Fibroblast of the aortic adventitia (primary cell): ENCODE measurements around the gene ZNF8. TPM values are rescaled to one million over a fixed set of nuclear protein-coding genes. Genes with fewer than 3 reads are reported as not detected.
A peak's percentile ranks its signal among the peaks of the same experiment; 100 is the strongest.
"Not testable (repeated sequence)": the region's sequence is repeated elsewhere in the genome, so short reads cannot be mapped to it uniquely, and the experiment has no call there.

Source experiments
- DNase-seq: peaks from one replicate; pipeline ENCODE4 v3.0.0-alpha.2; 2010; ENCODE audit warnings: low read depth
- H3K4me3 ChIP-seq: 2 replicates; pipeline ENCODE4 v1.5.1; 2011; ENCODE audit warnings: low read depth, mild to moderate bottlenecking, control low read depth, low read length, moderate library complexity
- CTCF ChIP-seq: IDR thresholded peaks from 2 replicates; pipeline ENCODE4 v1.5.1; 2011; ENCODE audit warnings: mild to moderate bottlenecking, low read length, control low read depth, inconsistent platforms; ENCODE audit not compliant: insufficient read depth
- total RNA-seq: library from RNA; depleted of rRNA; stranded (reverse); fragments of >200 nt; gene quantifications from 2 replicates; pipeline ENCODE4 v1.2.3, GENCODE V29; 2012; ENCODE audit warnings: low replicate concordance

The ZNF8 gene
- 5.1 and 7.6 TPM in 2 replicates for total RNA-seq

DNA sequence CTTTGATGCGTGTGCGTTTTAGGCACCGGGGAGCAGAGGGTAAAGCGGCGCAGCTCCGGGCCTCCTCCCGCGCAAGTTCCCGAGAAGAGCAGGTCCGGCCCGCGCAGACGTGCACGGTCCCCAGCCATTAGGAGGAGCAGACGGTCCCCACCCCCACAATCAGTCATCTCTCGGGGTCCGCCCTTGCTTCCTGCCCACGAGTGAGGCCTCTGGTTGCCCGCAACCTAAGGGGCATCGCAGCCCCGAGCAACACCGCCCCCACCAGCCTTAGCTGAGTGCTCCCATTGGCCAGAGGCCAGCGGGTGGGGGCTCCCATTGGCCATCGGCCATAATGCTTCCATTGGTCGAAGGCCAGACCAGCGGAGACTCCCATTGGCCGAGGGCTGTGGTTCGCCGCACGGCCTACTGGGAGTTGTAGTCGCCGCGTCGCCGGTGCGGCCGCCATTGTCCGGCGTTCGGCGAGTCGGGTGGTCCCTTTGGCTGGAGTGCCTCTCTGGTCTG, at the start of gene ZNF8:
ZNF8 (plus strand) TSS at position 415 of the 501 bp plus-strand sequence. CDS start 127 bp downstream, outside the sequence.
- DNase-seq, result peak; percentile 96
- peak within 1 kb of the TSS; percentile 88 for H3K4me3 ChIP-seq
- no peak for TF ChIP-seq CTCF

- DNase-seq, result peak; percentile 7
- H3K4me3 ChIP-seq, result peak overlapping the region; percentile 67
- peak; percentile 27 for TF ChIP-seq CTCF
Measured at GRCh38 chr19:58229255-58229639, 49.5 kb upstream of the ZNF8 start.

DNA sequence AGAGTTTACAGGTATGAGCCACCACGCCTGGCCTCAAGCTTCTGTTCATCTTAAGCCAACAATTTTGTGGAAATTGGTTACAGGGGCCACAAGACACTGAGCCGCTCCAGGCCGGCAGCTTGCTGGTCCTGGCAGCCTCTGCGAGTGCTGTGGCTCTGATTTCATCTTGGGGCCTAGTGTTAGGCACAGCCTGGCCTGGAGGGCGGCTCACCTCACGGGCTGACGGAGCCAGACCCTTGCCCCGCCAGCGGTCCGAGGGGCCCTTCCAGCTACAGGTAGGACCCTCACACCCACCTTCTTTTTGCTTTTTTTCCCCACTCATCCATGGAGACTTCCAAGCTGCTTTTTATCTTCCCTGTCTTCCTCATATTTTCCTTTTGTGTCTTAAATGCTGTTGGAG, 41.4 kb upstream of the ZNF8 start:
- no peak for DNase-seq
- TF ChIP-seq CTCF, result no peak

GRCh38 chr19:58243351-58243750, 35.4 kb upstream of the ZNF8 start:
- no peak overlapping the region for H3K4me3 ChIP-seq
- TF ChIP-seq CTCF, result no peak
- no peak for DNase-seq

More for the DNA sequence above, 41.4 kb upstream of the ZNF8 start:
- no peak overlapping the region for H3K4me3 ChIP-seq

DNA sequence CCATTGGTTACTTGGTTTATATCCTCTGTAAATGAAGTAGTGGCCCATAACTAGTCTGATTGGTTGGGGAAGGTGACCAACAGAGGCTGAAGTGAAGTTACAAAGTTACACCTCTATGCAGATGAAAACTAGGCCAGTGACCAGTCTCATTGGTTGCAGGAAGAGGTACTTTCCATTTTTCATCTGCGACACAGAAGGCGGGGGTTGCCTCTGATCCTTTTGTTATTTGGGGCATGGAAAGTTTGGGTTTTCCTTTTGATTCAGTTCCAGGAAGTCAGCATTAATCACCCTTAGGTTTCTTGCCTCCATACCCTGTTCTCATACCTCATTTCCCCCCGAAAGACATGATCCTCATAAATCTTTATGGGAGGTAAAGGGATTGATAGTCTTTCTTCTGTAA, 29.9 kb upstream of the ZNF8 start:
- no peak overlapping the region for H3K4me3 ChIP-seq
- no peak for TF ChIP-seq CTCF
- no peak for DNase-seq

DNA sequence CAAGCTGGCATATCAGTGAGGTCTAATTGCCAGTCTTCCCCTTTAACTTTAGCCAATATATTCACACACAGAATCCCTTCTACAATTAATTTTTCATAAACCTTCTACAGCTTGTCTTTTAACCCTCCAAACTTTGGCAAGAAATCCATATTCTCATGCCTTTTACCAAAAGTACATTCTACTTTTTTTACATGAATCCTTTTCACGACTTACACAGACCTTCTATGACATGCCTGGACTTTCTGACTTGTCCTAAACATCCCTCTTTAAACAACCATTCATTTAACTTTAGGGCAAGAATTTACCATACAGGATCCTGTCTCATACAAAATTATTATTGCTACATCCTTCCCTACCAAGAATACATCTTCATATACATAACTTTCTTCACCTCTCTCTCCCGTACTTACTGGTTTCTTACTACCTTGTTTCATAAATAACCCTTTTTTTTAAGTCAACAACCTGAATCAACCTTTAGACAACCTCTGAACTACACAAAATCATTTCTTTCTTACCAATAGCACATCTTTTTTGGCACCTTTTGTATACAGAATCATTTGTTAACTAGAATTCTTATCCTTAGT, 26.6 kb upstream of the ZNF8 start:
- H3K4me3 ChIP-seq, result no peak overlapping the region
- DNase-seq, result no peak

DNA sequence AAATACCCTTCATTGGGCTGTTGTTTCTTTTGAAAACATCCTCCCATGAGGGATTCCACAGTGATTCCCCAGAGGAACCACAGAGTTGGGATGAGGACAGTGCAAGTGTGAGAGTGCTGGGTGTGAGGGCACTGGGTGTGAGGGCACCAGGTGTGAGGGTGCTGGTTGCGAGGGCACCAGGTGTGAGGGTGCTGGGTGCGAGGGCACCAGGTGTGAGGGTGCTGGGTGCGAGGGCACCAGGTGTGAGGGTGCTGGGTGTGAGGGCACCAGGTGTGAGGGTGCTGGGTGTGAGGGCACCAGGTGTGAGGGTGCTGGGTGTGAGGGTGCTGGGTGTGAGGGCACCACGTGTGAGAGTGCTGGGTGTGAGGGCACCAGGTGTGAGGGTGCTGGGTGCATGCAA, 20.5 kb upstream of the ZNF8 start:
- not testable (repeated sequence) for H3K4me3 ChIP-seq, DNase-seq

More for the DNA sequence above, 26.6 kb upstream of the ZNF8 start:
- TF ChIP-seq CTCF, result no peak
